CMK (cell line): ENCODE measurements around the gene PSMB10.

ENCODE experiments used
- DNase-seq: peaks from one replicate; pipeline ENCODE4 v3.0.0-alpha.2; 2010; ENCODE audit warnings: low read depth

Gene PSMB10

DNA sequence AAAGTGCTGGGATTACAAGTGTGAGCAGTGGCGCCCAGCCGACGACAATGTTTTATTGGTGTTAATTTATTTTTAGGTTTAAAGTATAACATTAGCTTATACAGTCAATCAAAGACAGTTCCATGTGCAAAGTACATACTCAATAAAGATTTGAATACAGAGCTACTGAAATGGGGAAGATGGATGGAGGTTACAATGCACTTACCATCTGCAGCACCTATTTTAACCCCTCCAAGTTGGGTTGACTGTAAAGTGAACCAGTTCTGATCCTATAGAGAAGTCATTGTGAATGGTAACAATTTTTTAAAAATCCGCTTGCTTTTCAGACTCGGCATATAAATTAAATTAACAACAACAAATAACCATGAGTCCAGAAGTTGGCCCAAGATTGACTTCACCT, 44.3 kb downstream of the PSMB10 start:
- DNase-seq: no peak

DNA sequence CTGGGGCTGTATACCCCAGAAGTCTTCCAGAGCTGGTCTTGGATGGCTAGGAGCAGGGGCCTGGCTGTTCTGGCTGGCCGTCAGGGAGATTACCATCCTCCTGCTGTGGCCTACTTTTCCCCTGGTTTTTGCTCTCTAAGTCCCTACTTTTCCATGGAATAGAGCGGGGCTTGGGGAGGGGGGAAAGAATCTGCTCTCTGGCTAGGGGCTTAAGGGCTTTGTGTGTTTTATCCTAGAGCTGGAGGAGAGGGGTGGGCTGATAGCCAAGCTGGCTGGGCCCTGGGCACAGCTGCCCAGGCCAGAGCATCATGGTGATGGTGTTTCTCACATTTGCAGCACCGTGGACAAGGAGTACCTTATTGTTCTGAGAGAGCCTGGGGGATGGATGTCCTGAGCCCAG, 48.3 kb downstream of the PSMB10 start:
- no peak for DNase-seq

DNA sequence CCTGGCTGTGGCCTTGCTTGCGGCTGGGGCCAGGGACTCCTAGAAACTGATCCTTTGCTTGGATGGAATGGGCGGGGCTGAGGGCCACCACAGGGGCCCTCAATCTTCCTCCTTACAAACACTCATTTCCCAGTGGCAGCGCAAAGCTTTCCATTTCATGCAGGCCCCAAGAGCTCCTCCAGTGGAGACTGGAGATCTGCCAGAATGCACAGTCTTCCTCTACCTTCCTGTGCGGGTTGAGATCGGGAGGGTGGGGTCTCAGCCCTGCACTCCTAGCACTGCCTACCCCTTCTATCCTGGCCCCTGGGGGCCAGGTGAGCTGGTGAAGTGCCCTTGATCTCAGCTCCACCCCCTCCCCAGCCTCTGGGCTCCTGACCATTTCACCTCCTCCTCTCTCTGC, 50.3 kb downstream of the PSMB10 start:
- DNase-seq: no peak

DNA sequence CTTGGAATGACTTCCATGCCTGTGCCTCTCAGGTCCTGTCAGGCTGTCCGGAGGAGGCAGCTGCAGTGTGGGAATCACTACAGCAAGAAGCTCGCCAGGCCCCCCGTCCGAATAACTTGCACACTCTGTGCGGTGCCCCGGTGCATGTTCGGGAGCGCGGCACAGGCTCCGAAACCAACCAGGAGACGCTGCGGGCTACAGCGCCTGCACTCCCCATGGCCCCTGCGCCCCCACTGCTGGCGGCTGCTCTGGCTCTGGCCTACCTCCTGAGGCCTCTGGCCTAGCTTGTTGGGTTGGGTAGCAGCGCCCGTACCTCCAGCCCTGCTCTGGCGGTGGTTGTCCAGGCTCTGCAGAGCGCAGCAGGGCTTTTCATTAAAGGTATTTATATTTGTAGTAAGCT, 50.7 kb downstream of the PSMB10 start:
- no peak for DNase-seq

DNA sequence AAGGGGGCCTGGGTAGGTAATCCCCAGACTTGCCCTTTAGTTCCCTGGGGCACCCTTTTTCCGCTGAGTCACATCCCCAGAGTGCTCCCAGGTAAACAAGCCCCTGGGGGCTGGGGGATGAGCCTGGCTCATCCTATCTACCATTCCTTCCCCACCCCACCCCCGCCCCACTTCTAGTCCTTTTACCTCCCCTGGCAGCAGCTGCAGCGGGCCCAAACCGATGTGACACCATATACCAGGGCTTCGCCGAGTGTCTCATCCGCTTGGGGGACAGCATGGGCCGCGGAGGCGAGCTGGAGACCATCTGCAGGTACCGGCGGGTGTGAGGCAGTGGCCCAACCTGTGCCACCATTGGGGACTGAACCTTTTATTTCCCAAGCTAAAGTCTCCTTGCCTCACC, 51.1 kb downstream of the PSMB10 start:
- no peak for DNase-seq

DNA sequence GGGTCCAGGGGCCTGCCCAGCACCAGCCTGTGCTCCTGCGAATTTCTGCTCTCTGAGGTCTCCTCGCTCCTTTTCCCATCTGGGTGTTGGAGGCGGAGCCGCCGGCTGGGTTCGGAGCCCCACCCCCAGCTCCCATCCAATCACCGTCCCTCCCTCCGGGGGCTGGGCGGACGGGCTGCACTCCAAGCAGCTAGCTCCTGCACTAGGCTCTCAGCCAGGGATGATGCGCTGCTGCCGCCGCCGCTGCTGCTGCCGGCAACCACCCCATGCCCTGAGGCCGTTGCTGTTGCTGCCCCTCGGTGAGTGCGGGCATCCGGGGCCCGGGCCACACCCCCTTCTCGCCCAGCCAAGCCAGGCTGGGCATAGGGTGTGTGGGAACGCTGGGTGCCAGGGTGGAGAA, 52.0 kb downstream of the PSMB10 start, which contains the start of gene NRN1L:
NRN1L (plus strand) TSS at position 202 of the 400 bp plus-strand sequence; CDS start at position 221, 19 bp downstream.
- DNase-seq: no peak
